Liver (tissue), 9 donors: Measurements from ENCODE around the gene ST3GAL3. TPM values are rescaled to one million over a fixed set of nuclear protein-coding genes. Genes with fewer than 3 reads are reported as not detected.

Source experiments
- DNase-seq: peaks from one replicate; pipeline ENCODE4 v3.0.0-alpha.2; 2017; ENCODE audit warnings: low spot score
- H3K27ac ChIP-seq, 2 donors: one replicate each; pipeline ENCODE4 v1.7.0; 2013; ENCODE audit warnings: inconsistent platforms in 2 of 2, low read length in 2 of 2, control low read depth in 1 of 2, low read depth in 1 of 2, mild to moderate bottlenecking in 1 of 2
- H3K27me3 ChIP-seq, 4 donors: one replicate each; pipeline versions ENCODE4 v1.6.1 to v1.7.0; 2013; ENCODE audit warnings: low read length in 3 of 4, inconsistent platforms in 1 of 4, mild to moderate bottlenecking in 1 of 4, moderate library complexity in 1 of 4; ENCODE audit not compliant: control insufficient read depth in 4 of 4, insufficient read depth in 4 of 4
- H3K36me3 ChIP-seq, 4 donors: one replicate each; pipeline versions ENCODE4 v1.6.1 to v1.7.0; 2013; ENCODE audit warnings: low read length in 3 of 4, mild to moderate bottlenecking in 3 of 4, low read depth in 1 of 4, moderate library complexity in 1 of 4; ENCODE audit not compliant: control insufficient read depth in 4 of 4, insufficient read depth in 3 of 4
- H3K4me1 ChIP-seq, 4 donors: one replicate each; pipeline versions ENCODE4 v1.6.1 to v1.7.0; 2013; ENCODE audit warnings: low read length in 3 of 4, mild to moderate bottlenecking in 3 of 4, moderate library complexity in 1 of 4; ENCODE audit not compliant: control insufficient read depth in 4 of 4, insufficient read depth in 4 of 4
- H3K4me3 ChIP-seq, 3 donors: one replicate each; pipeline versions ENCODE4 v1.6.1 to v1.7.0; 2013; ENCODE audit warnings: low read length in 3 of 3, control low read depth in 1 of 3, low read depth in 1 of 3, mild to moderate bottlenecking in 1 of 3
- H3K9ac ChIP-seq, 2 donors: one replicate each; pipeline ENCODE4 v1.7.0; 2013; ENCODE audit warnings: low read length in 2 of 2, mild to moderate bottlenecking in 2 of 2, moderate library complexity in 2 of 2, control low read depth in 1 of 2, low read depth in 1 of 2
- H3K9me3 ChIP-seq, 4 donors: one replicate each; pipeline versions ENCODE4 v1.6.1 to v1.7.0; 2013; ENCODE audit warnings: low read length in 3 of 4; ENCODE audit not compliant: control insufficient read depth in 4 of 4
- CTCF ChIP-seq: fragments of 150-350 bp; IDR thresholded peaks from 2 replicates; pipeline ENCODE4 v1.5.1; 2017; ENCODE audit warnings: improper control_type of control experiment, low read depth, low read length; ENCODE audit not compliant: missing input control
- EGR1 ChIP-seq, 2 donors: IDR thresholded peaks; 2 replicates each; pipeline ENCODE4 v1.6.1; 2016 to 2018; ENCODE audit warnings: antibody characterized with exemption in 2 of 2, low read depth in 2 of 2
- FOXA1 ChIP-seq: IDR thresholded peaks from 2 replicates; pipeline ENCODE4 v1.6.1; 2016; ENCODE audit warnings: antibody characterized with exemption
- FOXA2 ChIP-seq: IDR thresholded peaks from 2 replicates; pipeline ENCODE4 v1.6.1; 2016; ENCODE audit warnings: antibody characterized with exemption
- GABPA ChIP-seq, 2 donors: IDR thresholded peaks in 1 of 2; conservative IDR thresholded peaks in 1 of 2; 2 replicates each; pipeline ENCODE4 v1.6.1; 2016; ENCODE audit warnings: antibody characterized with exemption in 2 of 2, mild to moderate bottlenecking in 1 of 2, moderate library complexity in 1 of 2
- HNF4A ChIP-seq, 2 donors: conservative IDR thresholded peaks; 2 replicates each; pipeline ENCODE4 v1.6.1; 2016; ENCODE audit warnings: antibody characterized with exemption in 2 of 2, mild to moderate bottlenecking in 2 of 2
- MAX ChIP-seq: IDR thresholded peaks from 2 replicates; pipeline ENCODE4 v1.6.1; 2016; ENCODE audit warnings: antibody characterized with exemption
- NR2F2 ChIP-seq: IDR thresholded peaks from 2 replicates; pipeline ENCODE4 v1.6.1; 2016; ENCODE audit warnings: antibody characterized with exemption
- RAD21 ChIP-seq, 2 donors: IDR thresholded peaks; 2 replicates each; pipeline ENCODE4 v1.6.1; 2016; ENCODE audit warnings: antibody characterized with exemption in 2 of 2, mild to moderate bottlenecking in 2 of 2
- REST ChIP-seq: IDR thresholded peaks from 2 replicates; pipeline ENCODE4 v1.6.1; 2016; ENCODE audit warnings: antibody characterized with exemption, mild to moderate bottlenecking
- RXRA ChIP-seq, 2 donors: IDR thresholded peaks; 2 replicates each; pipeline ENCODE4 v1.6.1; 2017 to 2018; ENCODE audit warnings: antibody characterized with exemption in 2 of 2, mild to moderate bottlenecking in 1 of 2
- TAF1 ChIP-seq: conservative IDR thresholded peaks from 2 replicates; pipeline ENCODE4 v1.6.1; 2016; ENCODE audit warnings: antibody characterized with exemption, mild to moderate bottlenecking
- YY1 ChIP-seq: IDR thresholded peaks from 2 replicates; pipeline ENCODE4 v1.6.1; 2016; ENCODE audit warnings: antibody characterized with exemption, mild to moderate bottlenecking
- ZBTB33 ChIP-seq: IDR thresholded peaks from 2 replicates; pipeline ENCODE4 v1.6.1; 2016; ENCODE audit warnings: antibody characterized with exemption
- WGBS: extraction: QIAGEN DNeasy Blood & Tissue Kit; methylation state at CpG from one replicate; pipeline ENCODE4 v1.1.7; 2013; 5-methylcytosine and 5-hydroxymethylcytosine counted together
- polyA plus RNA-seq, 2 donors: library from polyadenylated mRNA; stranded (reverse) in 1 of 2; unstranded in 1 of 2; fragments of 200-250 nt in 1 of 2; fragments of >200 nt in 1 of 2; fragmentation: Nextera tagmentation in 1 of 2; extraction: Ambion mirVana in 1 of 2; gene quantifications; one replicate each; pipeline versions ENCODE4 v1.2.1 to v1.2.3, GENCODE V29; 2013 to 2015
- total RNA-seq, 2 donors: library from RNA; depleted of rRNA; stranded (reverse); fragments of >200 nt; gene quantifications; one replicate each; pipeline ENCODE4 v1.2.3, GENCODE V29; 2014
- donor health status: healthy.
- donor health status: healthy.
- donor health status: healthy.
- donor health status: healthy.
- donor health status: healthy.

The ST3GAL3 gene
- total and polyA plus RNA-seq, 4 donors = 4.9 to 11.4 (median 8.1) TPM

GRCh38 chr1:43935711-43936427 lies 228.5 kb downstream of the ST3GAL3 start (continued):
- TF ChIP-seq REST = no peak
- TF ChIP-seq HNF4A (conservative IDR thresholded peaks at IDR 0.05) = no peak

- TF ChIP-seq EGR1 (IDR thresholded peaks at IDR 0.05; ENCODE audit: low read depth in 2 of 2) (no peak), REST (no peak), MAX (no peak), NR2F2 (no peak)
- no peak overlapping the region for H3K9ac ChIP-seq
- DNase-seq = no peak
- no peak overlapping the region for H3K27ac ChIP-seq
- no peaks in the 10 kb centered on the region for H3K9me3 ChIP-seq
- H3K4me3 ChIP-seq = peak overlapping the region in 2 of 3 donors; percentile 48 to 50
- H3K27me3 ChIP-seq = no peaks in the 10 kb centered on the region
- WGBS = 8% methylated on average over 56 of the region's 56 CpGs
- no peaks in the 10 kb centered on the region for H3K36me3 ChIP-seq
- peaks cover 10 to 27% (median 15%) of the 10 kb centered on the region in 4 donors for H3K4me1 ChIP-seq
Observed at GRCh38 chr1:43936431-43937151, 229.3 kb downstream of the ST3GAL3 start.

- H3K4me3 ChIP-seq = no peak overlapping the region
- 91% methylated on average over 8 of the region's 8 CpGs for WGBS
- no peak for TF ChIP-seq NR2F2
- no peak for TF ChIP-seq HNF4A (conservative IDR thresholded peaks at IDR 0.05)
- no peak for TF ChIP-seq EGR1 (IDR thresholded peaks at IDR 0.05; ENCODE audit: low read depth in 2 of 2)
- no peak for TF ChIP-seq ZBTB33
- TF ChIP-seq GABPA (IDR thresholded peaks at IDR 0.05 in 1 of 2, conservative IDR thresholded peaks at IDR 0.05 in 1 of 2) = no peak
- TF ChIP-seq FOXA1 = no peak
- TF ChIP-seq RAD21 (IDR thresholded peaks at IDR 0.05) = no peak
- no peak for TF ChIP-seq FOXA2
- no peak for TF ChIP-seq CTCF
- no peak for TF ChIP-seq TAF1
- no peak for TF ChIP-seq YY1
- no peak for TF ChIP-seq RXRA (IDR thresholded peaks at IDR 0.05)
Observed at GRCh38 chr1:43937179-43937865, 230.0 kb downstream of the ST3GAL3 start.

More at GRCh38 chr1:43937179-43937865, 230.0 kb downstream of the ST3GAL3 start:
- Histone ChIP-seq H3K27me3 (no peaks in the 10 kb centered on the region), H3K4me1 (peaks cover 10 to 27% (median 15%) of the 10 kb centered on the region in 4 donors), H3K9ac (no peak overlapping the region), H3K27ac (no peak overlapping the region), H3K9me3 (no peaks in the 10 kb centered on the region), H3K36me3 (no peaks in the 10 kb centered on the region)
- DNase-seq = no peak
